Keratinocyte (primary cell): ENCODE measurements around the gene MSI2. TPM values are rescaled to one million over a fixed set of nuclear protein-coding genes. Genes with fewer than 3 reads are reported as not detected.

Experiments used
- DNase-seq: peaks from one replicate; pipeline ENCODE4 v3.0.0-alpha.2; 2011; ENCODE audit warnings: low read depth, missing footprints, low spot score
- FAIRE-seq: peaks from 2 replicates; lab custom pipeline; 2011; peaks lifted over from hg19 to GRCh38; lab: Jason Lieb, UNC
- H2AFZ ChIP-seq: 2 replicates; pipeline ENCODE4 v1.6.0; 2012; ENCODE audit warnings: low read length, control low read depth, inconsistent platforms; ENCODE audit not compliant: control insufficient read depth
- H3K27ac ChIP-seq: 2 replicates; pipeline ENCODE4 v1.5.1; 2011; ENCODE audit warnings: low read length; ENCODE audit not compliant: control insufficient read depth, insufficient read depth
- H3K27me3 ChIP-seq: 3 replicates; pipeline ENCODE4 v1.6.0; 2011; ENCODE audit warnings: low read length; ENCODE audit not compliant: control insufficient read depth, insufficient read depth; ENCODE audit errors: extremely low read depth
- H3K36me3 ChIP-seq, 2 experiments: 2 replicates in 1 of 2; 3 replicates in 1 of 2; pipeline ENCODE4 v1.5.1; 2011; ENCODE audit warnings: low read length in 2 of 2, mild to moderate bottlenecking in 1 of 2; ENCODE audit not compliant: control insufficient read depth in 2 of 2, insufficient read depth in 2 of 2; ENCODE audit errors: extremely low read depth in 1 of 2
- H3K4me1 ChIP-seq: 3 replicates; pipeline ENCODE4 v1.5.1; 2011; ENCODE audit warnings: low read length; ENCODE audit not compliant: control insufficient read depth, insufficient read depth; ENCODE audit errors: extremely low read depth
- H3K4me2 ChIP-seq: 3 replicates; pipeline ENCODE4 v1.6.0; 2011; ENCODE audit warnings: low read depth, low read length; ENCODE audit not compliant: control insufficient read depth, insufficient read depth; ENCODE audit errors: extremely low read depth
- H3K4me3 ChIP-seq, 3 experiments: fragments of 200-600 bp in 1 of 3; sonication (generic) in 1 of 3; 2 replicates in 2 of 3; 3 replicates in 1 of 3; pipeline ENCODE4 v1.5.1; 2011 to 2016; ENCODE audit warnings: low read length in 3 of 3, mild to moderate bottlenecking in 3 of 3, control low read depth in 2 of 3, inconsistent platforms in 1 of 3, low read depth in 1 of 3, mixed read lengths in 1 of 3, mixed run types in 1 of 3, moderate library complexity in 1 of 3; ENCODE audit not compliant: control insufficient read depth in 2 of 3, insufficient read depth in 2 of 3; ENCODE audit errors: extremely low read depth in 1 of 3
- H3K79me2 ChIP-seq: 2 replicates; pipeline ENCODE4 v1.6.0; 2012; ENCODE audit warnings: low read length; ENCODE audit not compliant: control insufficient read depth, insufficient read depth
- H3K9ac ChIP-seq: 3 replicates; pipeline ENCODE4 v1.6.0; 2011; ENCODE audit warnings: low read length; ENCODE audit not compliant: control insufficient read depth, insufficient read depth; ENCODE audit errors: extremely low read depth
- H3K9me1 ChIP-seq: 3 replicates; pipeline ENCODE4 v1.6.0; 2011; ENCODE audit warnings: low read length; ENCODE audit not compliant: control insufficient read depth, insufficient read depth; ENCODE audit errors: extremely low read depth
- H3K9me3 ChIP-seq: 2 replicates; pipeline ENCODE4 v1.5.1; 2012; ENCODE audit warnings: low read depth, low read length; ENCODE audit not compliant: control insufficient read depth
- H4K20me1 ChIP-seq: 3 replicates; pipeline ENCODE4 v1.6.0; 2011; ENCODE audit warnings: low read length; ENCODE audit not compliant: control insufficient read depth, insufficient read depth; ENCODE audit errors: extremely low read depth
- CTCF ChIP-seq, 3 experiments: IDR thresholded peaks in 1 of 3; conservative IDR thresholded peaks in 1 of 3; optimal IDR thresholded peaks in 1 of 3; 2 replicates in 2 of 3; 3 replicates in 1 of 3; pipeline versions ENCODE3 to v1.5.1; 2011; ENCODE audit warnings: low read length in 3 of 3, mild to moderate bottlenecking in 3 of 3, moderate library complexity in 2 of 3, control low read depth in 1 of 3, inconsistent platforms in 1 of 3; ENCODE audit not compliant: insufficient read depth in 2 of 3; ENCODE audit errors: extremely low read depth in 1 of 3
- EZH2 ChIP-seq: IDR thresholded peaks from one replicate; pipeline ENCODE4 v1.6.1; 2012; ENCODE audit warnings: inconsistent platforms, mild to moderate bottlenecking, low read length, moderate library complexity
- dilution Hi-C: fragments of 300-500 bp; cut with MboI; formaldehyde crosslinking; loops from one replicate; pipeline ENCODE4 v1.7.0; 2020; ENCODE audit warnings: low sequenced_read_pairs; ENCODE audit not compliant: extremely low pct_ligation_motif_present
- polyA plus RNA-seq, 5 experiments: library from polyadenylated mRNA; depleted of rRNA in 3 of 5; stranded (reverse) in 3 of 5; stranded (forward) in 1 of 5; unstranded in 1 of 5; fragments of >200 nt; gene quantifications; 1 replicate in 1 of 5; 2 replicates in 3 of 5; 3 replicates in 1 of 5; pipeline versions ENCODE4 v1.2.1 to v1.2.3, GENCODE V29; 2011 to 2012; ENCODE audit warnings: missing spikeins in 2 of 5, low read depth in 1 of 5, low replicate concordance in 1 of 5

MSI2 gene
- polyA plus RNA-seq, 1 donor (not counting 4 experiments of a cell fraction or from before 2014, with no cell fraction given) = 22.3 TPM

GRCh38 chr17:57225127-57225526 is 31.2 kb upstream of the MSI2 start:
- no peak for FAIRE-seq
- H4K20me1 ChIP-seq = no peaks in the 10 kb centered on the region
- H3K36me3 ChIP-seq = no peaks in the 10 kb centered on the region
- H3K4me2 ChIP-seq = no peak overlapping the region
- no peak for TF ChIP-seq EZH2
- TF ChIP-seq CTCF (optimal IDR thresholded peaks at IDR 0.05 in 1 of 3, IDR thresholded peaks at IDR 0.05 in 1 of 3, conservative IDR thresholded peaks at IDR 0.05 in 1 of 3; ENCODE audit: extremely low read depth in 1 of 3, insufficient read depth in 2 of 3, low read length in 3 of 3) = no peak
- no peak overlapping the region for H2AFZ ChIP-seq
- no peak overlapping the region for H3K4me3 ChIP-seq
- H3K79me2 ChIP-seq = no peaks in the 10 kb centered on the region
- no peaks in the 10 kb centered on the region for H3K9me1 ChIP-seq
- H3K9me3 ChIP-seq = peaks cover 2% of the 10 kb centered on the region
- dilution Hi-C loops = no loop called here
- H3K27me3 ChIP-seq = peaks cover 4% of the 10 kb centered on the region
- H3K27ac ChIP-seq = no peak overlapping the region
- H3K9ac ChIP-seq = no peak overlapping the region
- DNase-seq = no peak
- no peaks in the 10 kb centered on the region for H3K4me1 ChIP-seq

GRCh38 chr17:57226793-57227192 is 29.5 kb upstream of the MSI2 start:
- Histone ChIP-seq H3K9ac (no peak overlapping the region), H3K4me3 (no peak overlapping the region), H4K20me1 (no peaks in the 10 kb centered on the region), H3K9me3 (no peaks in the 10 kb centered on the region), H3K36me3 (no peaks in the 10 kb centered on the region), H2AFZ (no peak overlapping the region), H3K4me2 (no peak overlapping the region), H3K27ac (no peak overlapping the region), H3K4me1 (no peaks in the 10 kb centered on the region), H3K9me1 (no peaks in the 10 kb centered on the region), H3K79me2 (no peaks in the 10 kb centered on the region), H3K27me3 (peaks cover 5% of the 10 kb centered on the region)
- FAIRE-seq = no peak
- TF ChIP-seq CTCF (optimal IDR thresholded peaks at IDR 0.05 in 1 of 3, IDR thresholded peaks at IDR 0.05 in 1 of 3, conservative IDR thresholded peaks at IDR 0.05 in 1 of 3; ENCODE audit: extremely low read depth in 1 of 3, insufficient read depth in 2 of 3, low read length in 3 of 3) (no peak), EZH2 (no peak)
- no peak for DNase-seq
- dilution Hi-C loops = no loop called here
